Uterus (tissue), 2 donors: ENCODE measurements around the gene VWA3B.

Source experiments
- CTCF ChIP-seq, 4 experiments: fragments of 200-600 bp in 2 of 4; fragments of 450-650 bp in 2 of 4; sonication (generic) in 2 of 4; IDR thresholded peaks; one replicate each; pipeline ENCODE4 v1.5.1; 2016 to 2019; ENCODE audit warnings: antibody characterized with exemption in 4 of 4, mild to moderate bottlenecking in 2 of 4, moderate library complexity in 1 of 4
- POLR2A ChIP-seq, 2 donors: fragments of 450-650 bp; IDR thresholded peaks; one replicate each; pipeline ENCODE4 v1.6.1; 2016; ENCODE audit warnings: antibody characterized with exemption in 2 of 2, mild to moderate bottlenecking in 1 of 2, moderate library complexity in 1 of 2

DNA sequence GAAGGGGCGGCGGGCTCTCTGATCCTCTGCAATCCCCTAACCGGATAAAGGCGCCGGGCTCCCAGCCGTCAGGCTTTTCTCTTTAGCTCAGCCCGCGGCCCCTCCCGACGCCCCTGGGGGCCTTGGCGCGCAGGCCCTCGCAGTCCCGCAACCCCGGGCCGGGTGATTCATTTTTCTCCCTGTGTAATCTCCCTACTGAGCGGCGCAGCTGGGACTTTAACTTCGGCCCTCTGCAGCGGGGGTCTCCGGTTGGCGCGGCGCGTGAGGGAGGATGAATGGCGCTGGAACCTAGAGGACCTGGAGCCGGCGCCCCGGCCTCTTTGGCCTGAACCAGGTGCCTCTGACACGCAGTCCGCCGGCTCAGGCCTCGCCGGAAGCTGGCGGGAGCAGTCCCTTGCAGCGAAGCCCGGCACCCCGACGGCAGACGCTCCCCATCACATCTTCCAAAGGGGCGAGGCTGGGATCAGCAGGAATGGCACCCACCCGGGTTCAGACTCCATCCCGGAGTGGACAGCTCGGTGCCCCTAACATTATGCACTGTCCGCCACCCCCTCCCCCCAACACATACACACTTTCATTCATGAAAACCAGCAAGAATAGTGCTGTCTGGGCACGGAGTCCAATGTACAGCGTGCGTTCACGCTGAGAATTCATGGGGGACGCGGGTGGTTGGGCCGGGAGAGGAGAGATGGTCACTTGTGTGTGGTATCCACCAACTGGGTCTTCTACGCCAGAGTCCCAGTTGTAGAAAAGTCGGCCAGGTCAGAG is 260.5 kb downstream of the VWA3B start:
- no peak for TF ChIP-seq CTCF (IDR thresholded peaks at IDR 0.05)
- TF ChIP-seq POLR2A (IDR thresholded peaks at IDR 0.05), result no peak
